ENCODE data around the gene FERMT2.

- TF ChIP-seq POLR2AphosphoS5 (IDR thresholded peaks at IDR 0.05; ENCODE audit: low read depth, low read length) (no peak), TAF1 (IDR thresholded peaks at IDR 0.05; ENCODE audit: borderline replicate concordance, low read depth, low read length) (no peak)
Observed at GRCh38 chr14:52950898-52951680, at the start of gene FERMT2.

Data from GM12892 (cell line).